Measurements from ENCODE around the gene SLC10A2.
"Not testable (repeated sequence)": the region's sequence is repeated elsewhere in the genome, so short reads cannot be mapped to it uniquely, and the experiment has no call there.

Gene SLC10A2

GRCh38 chr13:103066079-103066780 is at the start of gene SLC10A2:
Gene SLC10A2, minus strand, starts transcription at chr13:103066417. Its CDS starts 168 bp downstream, at chr13:103066249.
- no peak for DNase-seq (ENCODE audit: low read depth in 2 of 2)

- DNase-seq (ENCODE audit: low read depth in 2 of 2), result no peak
These were observed 41.4 kb upstream of the SLC10A2 start for GRCh38 chr13:103107580-103107979.

GRCh38 chr13:103104340-103104739 is 38.1 kb upstream of the SLC10A2 start:
- DNase-seq (ENCODE audit: low read depth in 2 of 2), result no peak

GRCh38 chr13:103103456-103103855 is 37.2 kb upstream of the SLC10A2 start:
- DNase-seq (ENCODE audit: low read depth in 2 of 2), result not testable (repeated sequence)

GRCh38 chr13:103102482-103102881 is 36.3 kb upstream of the SLC10A2 start:
- DNase-seq (ENCODE audit: low read depth in 2 of 2), result no peak

GRCh38 chr13:103101901-103102300 is 35.7 kb upstream of the SLC10A2 start:
- no peak for DNase-seq (ENCODE audit: low read depth in 2 of 2)

GRCh38 chr13:103101500-103101899 is 35.3 kb upstream of the SLC10A2 start:
- no peak for DNase-seq (ENCODE audit: low read depth in 2 of 2)

GRCh38 chr13:103100830-103101229 is 34.6 kb upstream of the SLC10A2 start:
- no peak for DNase-seq (ENCODE audit: low read depth in 2 of 2)

GRCh38 chr13:103099722-103100293 is 33.6 kb upstream of the SLC10A2 start:
- no peak for DNase-seq (ENCODE audit: low read depth in 2 of 2)

GRCh38 chr13:103098535-103098934 is 32.3 kb upstream of the SLC10A2 start:
- no peak for DNase-seq (ENCODE audit: low read depth in 2 of 2)

GRCh38 chr13:103097366-103097928 is 31.2 kb upstream of the SLC10A2 start:
- DNase-seq (ENCODE audit: low read depth in 2 of 2), result no peak

GRCh38 chr13:103093649-103094048 is 27.4 kb upstream of the SLC10A2 start:
- not testable (repeated sequence) for DNase-seq (ENCODE audit: low read depth in 2 of 2)

GRCh38 chr13:103087275-103087674 is 21.1 kb upstream of the SLC10A2 start:
- DNase-seq (ENCODE audit: low read depth in 2 of 2), result no peak

- DNase-seq (ENCODE audit: low read depth in 2 of 2), result no peak
These were observed 15.2 kb upstream of the SLC10A2 start for GRCh38 chr13:103081435-103081834.

- DNase-seq (ENCODE audit: low read depth in 2 of 2), result no peak
These were observed 11.9 kb upstream of the SLC10A2 start for GRCh38 chr13:103078158-103078557.

- DNase-seq (ENCODE audit: low read depth in 2 of 2), result no peak
These were observed 2.6 kb upstream of the SLC10A2 start for GRCh38 chr13:103068836-103069235.

GRCh38 chr13:103067751-103068555 is 1.7 kb upstream of the SLC10A2 start:
- no peak for DNase-seq (ENCODE audit: low read depth in 2 of 2)

- DNase-seq (ENCODE audit: low read depth in 2 of 2), result no peak
These were observed 646 bp upstream of the SLC10A2 start for GRCh38 chr13:103066781-103067345.

GRCh38 chr13:103063376-103063775 is 2.8 kb downstream of the SLC10A2 start:
- no peak for DNase-seq (ENCODE audit: low read depth in 2 of 2)

GRCh38 chr13:103062079-103062478 is 4.1 kb downstream of the SLC10A2 start:
- DNase-seq (ENCODE audit: low read depth in 2 of 2), result no peak

GRCh38 chr13:103056008-103056407 is 10.2 kb downstream of the SLC10A2 start:
- no peak for DNase-seq (ENCODE audit: low read depth in 2 of 2)

- DNase-seq (ENCODE audit: low read depth in 2 of 2), result no peak
These were observed 11.1 kb downstream of the SLC10A2 start for GRCh38 chr13:103055166-103055565.

Measured in stimulated activated CD8-positive, alpha-beta memory T cell treated with anti-CD3 and anti-CD28 coated beads, Interleukin-15, amount 100 ng/mL, for 4 hours (primary cell).